Activated CD8-positive, alpha-beta T cell treated with anti-CD3 and anti-CD28 coated beads, Interleukin-2, amount 10 ng/mL, durations not matched to agents 7 days and 5 days (primary cell): Measurements from ENCODE around the gene CST9. TPM values are rescaled to one million over a fixed set of nuclear protein-coding genes. Genes with fewer than 3 reads are reported as not detected.

Experiments
- total RNA-seq, 2 experiments: library from RNA; stranded (reverse); gene quantifications; one replicate each; pipeline ENCODE4 v1.2.3, GENCODE V29; 2021

CST9 gene
- total RNA-seq, 2 experiments from 2014 or later, result not detected

Other genes with a start within 250 kb of the CST9 start
- 10 to 100 TPM; 11.1 to 15.8 TPM for gene GZF1, start 243.7 kb downstream of the CST9 start, total RNA-seq
- gene NAPB, start 184.4 kb downstream of the CST9 start, total RNA-seq, result 10 to 100 TPM; 15.6 to 18.7 TPM
- not detected for gene CSTL1, start 166.2 kb downstream of the CST9 start, total RNA-seq
- gene CST11, start 153.0 kb downstream of the CST9 start, total RNA-seq, result not detected
- not detected for gene CST8, start 114.8 kb downstream of the CST9 start, total RNA-seq
- not detected for gene CST9L, start 37.4 kb downstream of the CST9 start, total RNA-seq
- under 1 TPM; 0.47 to 0.50 TPM for gene CST3, start 32.0 kb upstream of the CST9 start, total RNA-seq
- gene CST4, start 83.1 kb upstream of the CST9 start, total RNA-seq, result not detected
- not detected for gene CST1, start 145.0 kb upstream of the CST9 start, total RNA-seq
- gene CST2, start 220.8 kb upstream of the CST9 start, total RNA-seq, result not detected